NCI-H2081 treated with DMSO at 0.1 percent for 48 hours (cell line): ENCODE data around the gene CARD9.

Source experiments
- DNase-seq: peaks from one replicate; lab custom pipeline; 2025; lab: John Stamatoyannopoulos, UW

CARD9 gene

DNA sequence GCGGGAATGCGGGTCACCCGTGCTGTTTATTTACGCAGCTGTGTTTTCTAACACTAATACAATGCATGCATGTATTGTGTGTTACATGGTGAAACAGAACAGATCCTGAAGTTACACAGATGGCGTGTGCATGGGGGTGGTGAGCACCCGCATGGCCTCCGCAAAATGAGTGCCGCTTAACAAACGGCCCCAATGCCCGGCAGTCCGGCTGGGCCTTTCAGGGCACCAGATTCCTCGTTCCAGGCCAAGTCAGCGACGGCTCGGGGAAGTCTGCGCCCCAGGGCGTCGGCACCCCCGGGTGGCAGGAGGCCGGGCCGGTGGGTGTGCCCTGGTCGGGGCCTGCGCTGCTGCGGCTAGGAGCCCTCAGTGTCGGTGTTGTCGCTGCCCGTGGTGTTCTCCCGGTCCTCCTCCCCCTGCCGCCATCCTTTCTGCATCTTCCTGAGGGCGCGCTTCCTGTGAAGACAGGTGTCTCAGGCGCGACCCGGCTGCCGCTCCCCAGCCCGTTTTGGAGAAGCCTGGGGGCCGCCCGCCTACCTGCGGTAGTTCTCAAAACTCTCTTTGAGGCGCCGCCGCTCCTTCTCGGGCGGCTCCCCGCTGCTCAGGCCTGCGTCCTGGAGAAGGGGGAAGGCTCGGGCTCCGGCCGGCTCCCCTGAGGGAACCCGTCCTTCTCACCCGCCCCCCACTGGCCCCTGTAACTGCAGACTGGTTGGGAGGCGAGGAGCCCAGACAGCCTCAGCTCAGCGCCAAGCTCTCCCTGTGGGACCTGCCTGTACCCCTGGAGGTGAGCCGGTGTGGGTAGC, 9.3 kb downstream of the CARD9 start:
- DNase-seq, result no peak

DNA sequence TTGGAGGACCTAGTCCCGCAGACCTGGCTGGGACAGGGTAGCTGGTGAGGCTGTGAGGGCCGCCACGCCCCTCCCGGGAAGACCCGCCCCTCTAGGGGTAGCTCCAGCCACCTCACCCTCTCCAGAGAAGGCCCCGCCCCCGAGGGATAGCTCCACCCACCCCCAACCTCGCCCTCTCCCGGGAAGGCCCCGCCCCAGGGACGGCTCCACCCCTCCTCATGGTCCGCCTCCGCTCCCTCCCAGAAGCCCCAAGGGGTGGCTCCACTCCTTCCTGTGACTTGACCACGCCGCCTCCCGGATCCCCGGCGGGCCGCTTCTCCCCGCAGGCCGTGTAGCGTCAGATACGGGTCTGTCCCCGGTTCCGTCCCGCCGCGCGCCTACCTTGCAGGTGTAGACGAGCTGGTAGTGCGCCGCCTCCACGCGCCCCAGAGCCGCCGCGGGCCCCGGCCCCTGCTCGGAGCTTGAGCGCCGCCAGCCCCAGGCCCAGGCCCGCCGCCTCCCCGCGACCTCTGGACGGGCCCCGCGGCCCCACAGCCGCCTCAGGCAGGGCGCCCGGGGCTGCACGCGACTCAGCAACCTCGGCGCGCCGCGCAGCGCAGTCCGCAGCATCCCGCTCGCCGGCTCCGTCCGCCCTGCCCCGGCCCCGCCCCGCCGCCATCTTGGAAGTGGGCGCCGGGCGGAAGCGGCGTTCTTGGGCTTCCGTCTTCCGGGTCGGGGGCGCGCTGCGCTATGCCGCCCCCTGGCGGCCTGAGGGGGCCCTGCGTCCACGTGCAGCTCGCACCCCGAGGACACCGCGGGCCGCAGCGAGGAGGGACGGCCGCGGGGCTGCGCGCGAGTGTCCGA, 10.1 kb downstream of the CARD9 start, which contains the start of gene DNLZ:
Gene DNLZ, minus strand, starts transcription at position 639 of the 843 bp plus-strand sequence. Its CDS starts 30 bp downstream, at position 609.
- DNase-seq, result peak; percentile 42

DNA sequence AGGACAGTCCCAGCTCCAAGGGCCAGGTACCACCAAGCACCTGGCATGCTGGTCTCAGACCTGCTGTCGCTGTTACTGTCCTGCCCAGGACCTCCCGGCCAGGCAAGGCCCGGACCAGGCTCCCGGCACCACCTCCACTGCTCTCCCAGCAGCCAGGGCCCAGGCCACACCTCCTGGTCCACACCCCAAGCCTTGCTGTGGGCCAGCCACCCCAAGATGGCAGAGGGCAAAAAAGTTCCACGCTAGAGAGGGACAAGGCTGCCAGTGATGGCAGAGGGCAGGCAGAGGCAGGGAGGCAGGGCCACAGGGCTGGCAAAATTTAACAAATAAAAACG, 11.1 kb downstream of the CARD9 start:
- no peak for DNase-seq

DNA sequence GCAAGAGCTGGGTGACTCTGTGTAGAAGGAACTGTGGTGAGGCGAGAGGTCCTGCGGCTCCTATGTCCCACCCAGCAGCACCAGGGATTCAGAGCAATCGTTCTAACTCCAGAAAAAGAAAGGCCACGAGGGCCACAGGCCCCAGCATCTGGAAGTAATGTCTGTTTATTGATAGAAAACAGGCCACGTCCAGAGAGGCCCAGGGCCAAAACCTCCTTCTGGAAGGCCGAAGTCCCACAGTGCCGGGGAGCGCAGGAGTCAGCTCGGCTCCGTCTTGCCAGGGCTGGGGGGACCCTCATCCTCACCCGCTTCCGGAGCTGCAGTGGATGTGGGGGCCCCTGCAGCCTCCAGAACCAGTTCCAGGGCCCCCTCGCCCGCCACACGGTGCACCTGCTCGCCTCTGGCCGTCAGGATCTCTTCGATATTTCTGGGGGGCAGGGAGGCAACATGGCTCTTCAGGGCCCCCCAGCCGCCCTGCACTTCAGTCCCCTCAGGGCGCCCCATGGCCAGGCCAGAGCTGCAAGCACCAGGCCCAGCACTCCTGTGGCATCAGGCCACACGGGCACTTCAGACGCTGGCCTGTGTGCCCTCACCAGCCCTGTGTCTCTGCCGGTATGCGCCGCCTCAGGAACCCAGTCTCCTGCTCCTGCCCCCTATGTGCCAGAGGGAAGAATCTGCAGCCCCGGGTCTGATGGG, 11.6 kb downstream of the CARD9 start:
- DNase-seq, result no peak

DNA sequence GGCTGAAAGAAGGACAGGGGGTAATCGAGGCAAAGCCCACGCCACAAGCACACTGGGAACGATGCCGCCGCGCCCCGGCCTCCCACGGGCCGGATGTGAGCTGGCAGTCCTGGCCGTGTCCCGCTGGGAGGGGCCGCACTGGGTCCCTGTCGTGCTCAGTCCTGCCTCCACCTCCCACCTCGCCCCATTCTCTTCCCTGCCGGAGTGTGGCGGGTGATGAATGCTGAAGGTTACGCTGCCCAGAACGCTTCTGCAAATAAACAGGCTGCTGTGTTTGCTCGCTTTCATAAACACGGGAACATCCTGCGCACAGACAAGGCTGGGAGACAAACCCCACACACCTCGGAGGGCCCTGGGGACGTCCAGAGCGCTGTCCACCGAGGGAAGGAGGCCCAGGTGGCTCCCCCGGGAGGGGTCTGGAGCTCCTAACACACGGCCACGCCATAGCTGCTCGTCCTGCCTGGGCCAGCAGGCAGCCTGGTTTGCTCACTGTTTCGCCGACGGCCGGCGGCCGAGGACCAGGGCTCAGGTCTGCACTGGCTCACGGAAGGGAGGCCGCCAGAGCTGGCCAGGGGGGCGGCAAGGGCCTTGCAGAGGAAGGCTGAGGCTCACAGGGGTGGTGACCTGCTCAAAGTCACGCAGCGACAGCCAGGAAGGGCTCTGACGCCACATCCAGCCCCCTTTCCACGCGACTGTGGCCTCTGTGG, 12.3 kb downstream of the CARD9 start:
- DNase-seq, result no peak

DNA sequence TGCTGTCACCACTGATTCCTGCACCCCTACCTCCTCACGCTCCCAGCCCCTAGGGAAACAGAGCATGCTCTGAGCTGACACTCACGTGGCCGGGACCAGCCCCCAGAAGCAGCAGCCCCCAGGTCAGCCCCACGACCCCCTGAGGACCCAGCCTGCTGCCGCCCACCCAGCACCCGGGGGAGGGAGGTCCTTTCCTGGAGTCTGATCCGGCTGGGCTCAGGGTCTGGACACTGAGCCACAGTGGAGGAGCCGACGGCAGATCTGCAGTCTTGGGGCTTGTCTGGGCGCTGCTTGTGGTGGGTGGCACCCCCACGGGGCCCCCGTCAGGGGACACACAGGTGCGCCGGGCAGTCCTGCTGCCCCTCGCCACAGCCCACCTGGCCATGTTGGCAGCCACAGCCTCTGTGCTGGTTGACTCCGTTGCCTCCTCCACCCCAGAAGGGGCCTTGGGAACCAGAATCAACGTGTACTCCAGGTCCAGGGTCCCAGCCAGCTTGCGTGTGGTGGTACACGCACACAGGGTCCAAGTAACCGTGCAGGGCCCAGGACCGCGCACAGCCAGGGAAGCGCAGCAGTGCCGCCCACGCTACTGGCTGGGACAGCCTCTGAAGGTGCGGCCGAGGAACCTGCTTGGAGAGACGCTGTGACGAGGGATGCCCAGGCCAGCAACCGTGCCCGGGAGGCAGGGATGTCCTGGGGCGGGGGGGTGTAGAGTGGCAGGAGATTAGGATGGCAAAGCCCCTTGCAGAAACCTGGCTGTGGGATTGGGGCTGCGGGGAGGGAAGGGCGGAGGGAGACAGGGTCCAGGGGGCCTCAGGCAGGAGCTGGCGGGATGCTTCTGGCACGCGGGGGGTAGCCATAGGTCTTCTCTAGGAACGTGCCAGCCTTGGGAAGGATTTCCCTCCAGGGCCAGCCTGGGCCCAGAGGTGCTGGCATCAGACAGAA, 13.4 kb downstream of the CARD9 start:
- DNase-seq, result no peak

DNA sequence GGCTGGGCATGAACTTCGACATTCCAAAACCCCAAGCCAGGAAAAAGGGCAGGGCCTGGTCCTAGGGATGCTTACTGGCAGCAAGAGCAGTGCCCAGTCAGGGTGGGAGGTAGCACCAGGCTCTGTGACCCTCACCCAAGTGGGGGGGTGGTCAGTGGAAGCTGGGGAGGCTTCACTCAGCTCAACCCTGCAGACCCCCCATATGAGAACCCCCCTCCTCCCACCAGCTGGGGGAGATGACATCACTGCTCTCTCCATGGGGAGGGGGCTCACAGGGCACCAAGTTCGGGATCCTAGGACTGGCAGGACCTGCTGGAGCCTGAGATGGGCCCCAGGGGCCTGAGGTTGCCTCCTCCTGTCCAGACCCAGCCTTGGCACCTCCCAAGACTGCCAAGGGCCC, 14.6 kb downstream of the CARD9 start:
- DNase-seq, result no peak

DNA sequence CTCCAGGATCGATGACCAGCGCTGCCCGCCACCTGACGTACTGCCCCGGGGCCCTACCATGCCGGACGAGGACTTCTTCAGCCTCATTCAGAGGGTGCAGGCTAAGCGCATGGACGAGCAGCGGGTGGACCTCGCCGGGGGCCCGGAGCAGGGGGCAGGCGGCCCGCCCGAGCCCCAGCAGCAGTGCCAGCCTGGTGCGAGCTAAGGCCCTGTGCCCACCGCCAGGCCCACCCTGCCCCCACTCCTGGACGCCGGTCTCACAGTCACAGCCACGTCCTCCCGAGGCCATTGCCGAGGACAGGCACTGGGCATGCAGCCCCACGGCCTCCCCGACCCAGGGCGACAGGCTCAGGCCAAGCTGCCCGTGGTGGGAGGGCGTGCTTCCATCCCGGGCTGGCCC, 15.5 kb downstream of the CARD9 start:
- no peak for DNase-seq

DNA sequence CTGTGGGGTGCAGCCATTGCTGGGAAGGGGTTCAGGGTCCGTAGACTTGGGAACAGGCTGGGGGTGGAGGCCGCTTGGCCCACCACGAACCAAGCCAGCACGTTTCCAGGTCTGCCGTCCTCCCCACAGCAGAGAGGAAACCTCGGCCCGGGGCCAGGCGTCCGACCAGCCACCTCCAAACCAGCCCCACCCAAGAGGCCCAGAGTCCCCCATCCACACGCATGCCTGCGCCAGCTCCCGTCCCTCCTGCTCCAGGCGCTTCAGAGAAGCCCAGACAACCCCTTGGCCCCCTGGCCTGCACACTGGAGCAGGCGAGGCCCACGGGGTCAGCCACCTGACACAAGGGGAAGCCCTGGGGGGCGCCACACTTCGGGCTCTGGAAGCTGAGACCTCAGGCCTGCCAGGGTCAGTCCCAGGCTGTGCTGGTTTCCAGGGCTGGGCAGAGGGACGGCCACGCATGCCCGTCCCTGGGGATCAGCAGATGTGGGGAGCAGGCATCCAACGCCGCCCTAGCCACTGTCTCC, 16.2 kb downstream of the CARD9 start:
- no peak for DNase-seq

DNA sequence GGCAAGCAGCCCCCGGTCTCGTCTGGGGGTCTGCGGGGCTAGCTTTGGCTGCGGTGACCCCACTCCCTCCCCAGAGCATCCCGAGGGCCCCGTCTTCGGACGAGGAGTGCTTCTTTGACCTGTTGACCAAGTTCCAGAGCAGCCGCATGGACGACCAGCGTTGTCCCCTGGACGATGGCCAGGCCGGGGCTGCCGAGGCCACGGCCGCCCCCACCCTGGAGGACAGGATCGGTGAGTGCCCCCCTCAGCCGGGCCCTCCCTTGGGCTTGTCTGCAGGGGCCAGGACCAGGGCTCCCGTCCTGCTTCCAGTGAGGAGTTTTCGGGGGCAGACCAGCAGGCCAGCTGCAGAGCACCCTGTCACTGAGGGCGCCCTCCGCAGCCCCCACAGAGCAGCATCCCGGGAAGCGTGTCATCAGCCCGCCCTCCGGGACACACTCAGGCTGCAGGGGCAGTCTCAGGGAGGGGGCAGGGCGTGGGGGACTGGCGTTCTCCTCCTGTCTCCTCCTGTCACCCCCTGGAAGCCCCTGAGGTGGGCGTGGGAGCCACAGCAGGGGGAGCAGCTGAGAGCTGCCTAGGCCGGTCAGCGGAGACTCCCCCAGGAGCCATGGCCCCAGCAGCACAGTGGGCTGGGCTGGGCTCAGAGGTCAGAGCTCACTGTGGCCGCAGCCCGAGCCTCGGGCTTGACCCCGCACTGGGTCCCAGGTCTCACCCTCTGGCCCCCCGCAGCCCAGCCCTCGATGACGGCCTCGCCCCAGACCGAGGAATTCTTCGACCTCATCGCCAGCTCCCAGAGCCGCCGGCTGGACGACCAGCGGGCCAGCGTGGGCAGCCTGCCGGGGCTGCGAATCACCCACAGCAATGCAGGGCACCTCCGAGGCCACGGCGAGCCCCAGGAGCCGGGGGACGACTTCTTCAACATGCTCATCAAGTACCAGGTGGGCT, 17.6 kb downstream of the CARD9 start:
- DNase-seq, result no peak

DNA sequence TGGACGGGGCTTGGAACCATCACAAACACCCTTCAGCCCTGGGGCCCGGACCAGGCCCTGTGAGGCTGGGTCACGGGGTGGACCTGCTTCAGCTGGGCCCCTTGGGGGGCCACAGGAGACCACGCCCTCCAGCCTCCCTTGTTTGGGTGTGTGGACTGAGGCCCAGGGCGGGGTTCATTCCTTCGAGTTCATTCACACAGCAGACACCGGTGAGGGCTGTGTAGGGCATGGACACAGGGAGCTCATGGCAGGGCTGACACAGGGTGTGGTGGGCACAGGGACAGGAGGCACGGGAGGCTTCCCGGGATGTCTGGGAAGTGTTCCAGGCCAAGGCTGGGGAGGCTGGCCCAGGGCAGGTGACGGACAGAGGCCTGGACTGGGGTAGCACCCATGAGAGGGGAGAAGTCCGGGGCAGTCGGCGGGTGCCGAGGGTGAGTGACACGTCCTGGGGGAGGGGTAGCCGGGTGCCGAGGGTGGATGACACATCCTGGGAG, 18.8 kb downstream of the CARD9 start:
- no peak for DNase-seq

DNA sequence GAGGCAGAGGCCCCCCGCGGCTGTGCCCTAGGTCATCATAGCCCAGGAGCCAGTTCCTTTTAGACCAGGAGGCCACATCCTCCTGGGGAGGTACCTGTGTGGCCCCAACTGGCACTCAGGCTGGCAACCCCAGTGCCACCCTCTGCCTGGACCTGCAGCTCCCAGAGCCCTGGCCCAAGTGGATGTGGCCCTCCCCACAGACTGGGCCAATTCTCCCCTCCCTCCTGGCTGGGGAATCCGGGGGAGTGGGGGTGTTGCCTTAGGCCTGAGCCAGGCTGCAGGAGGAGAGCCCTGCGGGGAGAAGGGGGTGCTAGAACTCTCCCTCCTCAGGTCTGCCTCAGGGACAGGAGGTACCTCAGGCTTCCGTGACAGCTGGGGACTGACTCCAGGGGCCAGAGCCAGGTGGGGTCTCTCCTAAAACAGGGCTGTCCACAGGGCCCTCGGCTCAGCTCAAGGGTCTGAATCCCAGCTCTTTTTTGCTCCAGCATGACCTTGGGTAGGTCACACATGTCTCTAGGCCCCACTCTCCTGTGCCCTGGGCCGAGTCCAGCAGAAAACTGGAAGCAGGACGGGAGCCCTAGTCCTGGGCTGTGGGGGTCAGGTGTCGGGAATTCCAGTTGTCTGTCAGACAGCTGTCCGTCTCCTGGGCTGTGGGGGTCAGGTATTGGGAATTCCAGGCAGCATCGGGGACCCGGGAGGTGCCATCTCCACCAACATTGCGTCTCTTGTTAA, 19.5 kb downstream of the CARD9 start:
- DNase-seq, result no peak

DNA sequence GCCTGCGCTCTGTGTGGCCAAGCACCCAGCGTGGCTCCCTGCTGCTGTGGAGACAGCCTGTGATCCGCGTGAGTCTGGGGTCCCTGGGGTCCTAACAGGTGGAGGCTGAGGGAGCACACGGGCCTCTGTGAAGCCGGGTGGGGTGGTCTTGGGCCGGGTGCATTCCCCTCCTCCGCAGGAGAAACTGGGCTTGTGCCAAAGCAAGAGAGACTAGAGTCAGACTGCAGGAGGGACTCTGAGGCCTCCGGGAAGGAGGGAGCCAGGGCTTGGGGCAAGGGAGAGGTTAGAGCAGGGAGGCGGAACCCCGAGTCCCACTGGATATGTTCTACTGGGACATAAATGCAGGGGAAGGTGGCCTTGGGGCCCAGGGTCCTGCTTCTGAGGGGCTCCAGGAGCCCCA, 20.4 kb downstream of the CARD9 start:
- no peak for DNase-seq

DNA sequence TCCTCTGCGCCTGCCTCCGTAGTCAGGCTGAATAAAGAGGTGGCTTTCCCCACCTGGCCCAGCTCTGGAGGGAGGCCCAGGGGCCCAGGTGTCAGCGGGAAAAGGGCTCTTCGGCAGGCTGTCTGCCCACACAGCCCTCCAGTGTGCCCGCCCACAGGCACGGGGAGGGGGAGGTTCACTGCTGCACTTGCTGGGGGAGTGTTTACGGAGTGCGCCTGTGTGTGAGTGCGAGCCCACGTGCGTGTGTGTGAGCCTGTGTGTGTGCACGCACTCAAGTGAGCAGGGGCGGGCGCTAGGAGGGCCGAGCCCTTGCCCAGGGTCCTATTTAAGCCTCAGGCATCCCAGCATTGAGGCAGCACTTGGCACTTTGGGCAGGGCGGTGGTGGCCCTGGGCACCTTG, 20.8 kb downstream of the CARD9 start:
- DNase-seq, result no peak

DNA sequence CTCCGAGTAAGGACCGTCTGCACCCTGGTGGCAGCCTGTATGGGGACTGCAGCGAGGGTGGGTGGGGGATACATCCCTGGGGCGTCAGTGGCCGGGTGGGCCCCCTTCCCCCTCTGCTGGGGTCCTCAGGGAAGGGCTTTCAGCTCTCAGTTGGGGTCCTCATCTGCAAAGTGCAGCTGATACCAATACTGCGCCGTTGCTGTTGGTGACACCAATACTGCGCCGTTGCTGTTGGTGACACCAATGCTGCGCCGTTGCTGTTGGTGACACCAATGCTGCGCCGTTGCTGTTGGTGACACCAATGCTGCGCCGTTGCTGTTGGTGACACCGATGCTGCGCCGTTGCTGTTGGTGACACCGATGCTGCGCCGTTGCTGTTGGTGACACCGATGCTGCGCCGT, 21.6 kb downstream of the CARD9 start:
- DNase-seq, result peak; percentile 22

DNA sequence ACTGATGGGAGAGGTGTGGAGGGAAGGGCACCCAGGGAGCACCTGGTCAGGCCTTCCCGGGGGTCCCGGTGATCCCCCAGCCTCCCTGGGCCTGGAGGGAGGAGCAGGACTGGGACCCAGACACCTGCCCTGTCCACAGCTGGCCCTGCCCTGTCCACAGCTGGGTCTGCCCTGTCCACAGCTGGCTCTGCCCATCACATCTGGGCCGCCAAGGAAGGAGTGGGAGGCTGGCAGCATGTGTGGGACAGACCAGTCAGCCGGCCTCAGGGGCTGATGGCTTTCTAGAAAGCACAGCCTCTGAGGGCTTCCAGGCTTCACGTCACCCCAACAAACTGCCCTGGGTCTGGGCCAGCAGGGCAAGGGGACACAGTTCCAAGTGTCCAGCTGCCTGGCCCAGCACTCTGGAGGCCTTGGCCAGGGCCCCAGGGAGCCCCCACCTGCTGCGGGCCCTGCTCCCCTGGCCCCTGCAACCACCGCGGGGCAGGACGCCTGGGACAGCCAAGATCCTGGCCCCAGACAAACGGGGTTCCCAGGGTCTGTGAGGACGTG, 22.1 kb downstream of the CARD9 start:
- no peak for DNase-seq

DNA sequence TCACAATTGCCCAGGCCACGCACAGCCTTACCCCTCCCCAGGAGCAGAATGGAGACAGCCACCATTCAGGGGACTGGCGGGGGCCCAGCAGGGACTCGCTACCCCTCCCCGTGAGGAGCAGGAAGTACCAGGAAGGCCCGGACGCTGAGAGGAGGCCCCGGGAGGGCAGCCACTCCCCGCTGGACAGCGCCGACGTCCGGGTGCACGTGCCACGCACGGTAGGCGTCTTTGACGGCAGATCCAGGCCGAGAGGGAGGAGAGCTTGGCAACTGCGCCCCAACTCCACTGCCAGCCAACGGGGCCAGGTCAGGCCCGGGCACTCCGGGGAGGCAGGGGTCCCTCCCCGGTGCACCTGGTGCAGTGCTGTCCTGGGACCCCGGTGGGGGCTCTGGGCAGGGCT, 23.9 kb downstream of the CARD9 start:
- no peak for DNase-seq

DNA sequence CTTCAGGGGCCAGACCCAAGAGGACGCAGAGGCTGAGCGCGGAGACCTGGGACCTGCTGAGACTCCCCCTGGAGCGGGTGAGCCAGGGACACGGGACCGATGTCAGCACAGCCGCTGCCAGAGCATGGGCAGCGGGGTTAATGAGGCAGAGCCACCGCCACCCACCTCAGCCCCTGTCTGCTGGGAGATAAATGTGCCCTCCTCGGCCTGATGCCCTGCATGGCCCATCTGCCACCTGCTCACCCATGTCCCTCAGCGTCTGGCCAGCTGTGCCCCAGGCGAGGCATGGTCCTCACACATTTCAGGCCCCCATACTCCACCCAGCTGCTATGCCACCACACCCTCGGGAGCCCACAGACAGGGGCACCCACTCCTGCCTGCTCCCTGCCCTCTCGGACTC, 24.8 kb downstream of the CARD9 start:
- DNase-seq, result no peak
